Astrocyte (in vitro differentiated cells and primary cell): Measurements from ENCODE around the gene CLEC16A.

Source experiments
- CTCF ChIP-seq: IDR thresholded peaks from 2 replicates; pipeline ENCODE4 v1.5.1; 2011; ENCODE audit warnings: low read depth, mild to moderate bottlenecking, inconsistent platforms, low read length, moderate library complexity; ENCODE audit not compliant: insufficient read depth
- EZH2 ChIP-seq: IDR thresholded peaks from 2 replicates; pipeline ENCODE4 v1.6.1; 2012; ENCODE audit warnings: mild to moderate bottlenecking, low read length, inconsistent platforms; ENCODE audit not compliant: insufficient read depth

- TF ChIP-seq CTCF = no peak
- no peak for TF ChIP-seq EZH2
Observed at GRCh38 chr16:10920726-10921427, 23.5 kb upstream of the CLEC16A start.
